Suprapubic skin (tissue), 4 donors: Measurements from ENCODE around the gene COL11A2. TPM values are rescaled to one million over a fixed set of nuclear protein-coding genes. Genes with fewer than 3 reads are reported as not detected.
A peak's percentile ranks its signal among the peaks of the same experiment; 100 is the strongest.

Experiments used
- DNase-seq, 2 donors: peaks; one replicate each; pipeline ENCODE4 v3.0.0-alpha.2; 2019; ENCODE audit warnings: low spot score in 2 of 2
- H3K27ac ChIP-seq: fragments of 200-600 bp; sonication (generic); one replicate; pipeline ENCODE4 v1.5.1; 2019
- H3K27me3 ChIP-seq: fragments of 200-600 bp; sonication (generic); one replicate; pipeline ENCODE4 v1.5.1; 2019
- H3K36me3 ChIP-seq: fragments of 200-600 bp; sonication (generic); one replicate; pipeline ENCODE4 v1.5.1; 2019
- H3K4me1 ChIP-seq: fragments of 200-600 bp; sonication (generic); one replicate; pipeline ENCODE4 v1.5.1; 2019
- H3K4me3 ChIP-seq: fragments of 200-600 bp; sonication (generic); one replicate; pipeline ENCODE4 v1.5.1; 2019; ENCODE audit warnings: mild to moderate bottlenecking
- H3K9me3 ChIP-seq: fragments of 200-600 bp; sonication (generic); one replicate; pipeline ENCODE4 v1.5.1; 2019
- CTCF ChIP-seq, 2 donors: fragments of 200-600 bp in 1 of 2; fragments of 450-650 bp in 1 of 2; sonication (generic) in 1 of 2; IDR thresholded peaks; one replicate each; pipeline ENCODE4 v1.5.1; 2016 to 2019; ENCODE audit warnings: antibody characterized with exemption in 2 of 2, mild to moderate bottlenecking in 1 of 2, moderate library complexity in 1 of 2
- EP300 ChIP-seq: sonication (generic); formaldehyde crosslinking; IDR thresholded peaks from one replicate; pipeline ENCODE4 v1.6.1; 2017; ENCODE audit warnings: antibody characterized with exemption
- POLR2A ChIP-seq, 2 donors: fragments of 450-650 bp; IDR thresholded peaks; one replicate each; pipeline ENCODE4 v1.6.1; 2017; ENCODE audit warnings: antibody characterized with exemption in 2 of 2, mild to moderate bottlenecking in 2 of 2, moderate library complexity in 2 of 2
- POLR2AphosphoS5 ChIP-seq, 3 donors: sonication (generic); formaldehyde crosslinking; IDR thresholded peaks; one replicate each; pipeline ENCODE4 v1.6.1; 2017; ENCODE audit warnings: antibody characterized with exemption in 3 of 3
- WGBS: methylation state at CpG from one replicate; pipeline ENCODE4 v1.1.5; 2018; 5-methylcytosine and 5-hydroxymethylcytosine counted together
- total RNA-seq, 4 donors: library from RNA; depleted of rRNA; stranded (reverse); fragments of >200 nt; gene quantifications; one replicate each; pipeline ENCODE4 v1.1.0, GENCODE V29; 2016

COL11A2 gene
- total RNA-seq, 4 donors from 2014 or later = 0.21 to 0.97 (median 0.40) TPM

GRCh38 chr6:33123181-33123580, 69.1 kb downstream of the COL11A2 start:
- H3K4me3 ChIP-seq = no peak overlapping the region
- H3K4me1 ChIP-seq = no peaks in the 10 kb centered on the region
- WGBS = 75% methylated on average over 6 of the region's 6 CpGs
- no peak for DNase-seq
- no peaks in the 10 kb centered on the region for H3K9me3 ChIP-seq
- H3K27ac ChIP-seq = no peak overlapping the region
- no peaks in the 10 kb centered on the region for H3K36me3 ChIP-seq
- TF ChIP-seq POLR2A (IDR thresholded peaks at IDR 0.05) (no peak), CTCF (IDR thresholded peaks at IDR 0.05) (no peak), POLR2AphosphoS5 (IDR thresholded peaks at IDR 0.05) (no peak), EP300 (no peak)
- H3K27me3 ChIP-seq = peaks cover 7% of the 10 kb centered on the region

- Histone ChIP-seq H3K27me3 (peaks cover 31% of the 10 kb centered on the region), H3K9me3 (no peaks in the 10 kb centered on the region), H3K36me3 (no peaks in the 10 kb centered on the region), H3K4me1 (peaks cover 8% of the 10 kb centered on the region), H3K27ac (no peak overlapping the region), H3K4me3 (no peak overlapping the region)
- WGBS = 65% methylated on average over 3 of the region's 3 CpGs
- DNase-seq = no peak
- TF ChIP-seq POLR2A (IDR thresholded peaks at IDR 0.05) (no peak), POLR2AphosphoS5 (IDR thresholded peaks at IDR 0.05) (no peak), CTCF (IDR thresholded peaks at IDR 0.05) (no peak), EP300 (no peak)
Measured at GRCh38 chr6:33120001-33120400, 72.3 kb downstream of the COL11A2 start.

GRCh38 chr6:33118525-33119123, 73.6 kb downstream of the COL11A2 start:
- WGBS = 0% methylated on average over 3 of the region's 3 CpGs
- Histone ChIP-seq H3K4me3 (no peak overlapping the region), H3K4me1 (peaks cover 8% of the 10 kb centered on the region), H3K36me3 (no peaks in the 10 kb centered on the region), H3K9me3 (no peaks in the 10 kb centered on the region), H3K27me3 (peaks cover 31% of the 10 kb centered on the region), H3K27ac (no peak overlapping the region)
- DNase-seq = no peak
- peak; percentile 64 to 83 for TF ChIP-seq CTCF (IDR thresholded peaks at IDR 0.05)
- no peak for TF ChIP-seq POLR2AphosphoS5 (IDR thresholded peaks at IDR 0.05)
- no peak for TF ChIP-seq POLR2A (IDR thresholded peaks at IDR 0.05)
- no peak for TF ChIP-seq EP300

DNA sequence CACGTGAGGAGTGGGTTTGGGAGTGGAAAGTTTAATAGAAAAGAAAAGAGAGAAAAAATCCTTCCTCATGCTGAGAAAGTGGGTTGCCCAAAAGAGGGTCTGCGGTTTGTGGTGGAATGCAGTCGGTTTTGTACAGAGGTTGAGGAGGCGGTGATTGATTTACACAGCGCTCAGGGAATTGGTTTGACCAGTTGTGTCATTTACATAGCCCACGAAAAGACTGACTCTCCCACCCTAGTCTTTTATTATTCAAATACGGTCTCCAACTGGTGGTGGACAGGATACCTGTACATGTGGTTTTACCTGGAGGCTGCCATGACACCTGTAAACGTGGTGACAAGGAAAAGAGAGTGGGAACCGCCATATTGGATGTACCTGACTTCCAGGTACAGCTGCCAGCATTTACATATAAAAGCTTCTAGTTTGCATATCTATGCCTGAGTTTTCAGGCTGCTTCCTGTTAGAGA, 74.4 kb downstream of the COL11A2 start:
- H3K36me3 ChIP-seq = no peaks in the 10 kb centered on the region
- H3K9me3 ChIP-seq = no peaks in the 10 kb centered on the region
- H3K27me3 ChIP-seq = peaks cover 33% of the 10 kb centered on the region
- H3K4me1 ChIP-seq = peaks cover 8% of the 10 kb centered on the region
- 17% methylated on average over 9 of the region's 9 CpGs for WGBS
- no peak overlapping the region for H3K4me3 ChIP-seq
- no peak overlapping the region for H3K27ac ChIP-seq
- DNase-seq = no peak
- TF ChIP-seq POLR2AphosphoS5 (IDR thresholded peaks at IDR 0.05) (no peak), EP300 (no peak), POLR2A (IDR thresholded peaks at IDR 0.05) (no peak)

- no peaks in the 10 kb centered on the region for H3K36me3 ChIP-seq
- H3K4me1 ChIP-seq = peaks cover 8% of the 10 kb centered on the region
- H3K27me3 ChIP-seq = peaks cover 34% of the 10 kb centered on the region
- WGBS = 6% methylated on average over 32 of the region's 32 CpGs
- H3K4me3 ChIP-seq = no peak overlapping the region
- H3K9me3 ChIP-seq = no peaks in the 10 kb centered on the region
- H3K27ac ChIP-seq = no peak overlapping the region
- DNase-seq = no peak
- TF ChIP-seq POLR2A (IDR thresholded peaks at IDR 0.05) = no peak
- no peak for TF ChIP-seq EP300
- no peak for TF ChIP-seq POLR2AphosphoS5 (IDR thresholded peaks at IDR 0.05)
- TF ChIP-seq CTCF (IDR thresholded peaks at IDR 0.05) = no peak
Measured at GRCh38 chr6:33116841-33117711, 75.2 kb downstream of the COL11A2 start.
